ENCODE measurements around the gene PLCB3.
"Not testable (repeated sequence)": the region's sequence is repeated elsewhere in the genome, so short reads cannot be mapped to it uniquely, and the experiment has no call there.

PLCB3 gene

GRCh38 chr11:64238076-64238475 lies 13.3 kb upstream of the PLCB3 start:
- no peak for DNase-seq

- peak; percentile 37 to 52 for DNase-seq
These were observed 12.3 kb upstream of the PLCB3 start for GRCh38 chr11:64238999-64239398.

DNA sequence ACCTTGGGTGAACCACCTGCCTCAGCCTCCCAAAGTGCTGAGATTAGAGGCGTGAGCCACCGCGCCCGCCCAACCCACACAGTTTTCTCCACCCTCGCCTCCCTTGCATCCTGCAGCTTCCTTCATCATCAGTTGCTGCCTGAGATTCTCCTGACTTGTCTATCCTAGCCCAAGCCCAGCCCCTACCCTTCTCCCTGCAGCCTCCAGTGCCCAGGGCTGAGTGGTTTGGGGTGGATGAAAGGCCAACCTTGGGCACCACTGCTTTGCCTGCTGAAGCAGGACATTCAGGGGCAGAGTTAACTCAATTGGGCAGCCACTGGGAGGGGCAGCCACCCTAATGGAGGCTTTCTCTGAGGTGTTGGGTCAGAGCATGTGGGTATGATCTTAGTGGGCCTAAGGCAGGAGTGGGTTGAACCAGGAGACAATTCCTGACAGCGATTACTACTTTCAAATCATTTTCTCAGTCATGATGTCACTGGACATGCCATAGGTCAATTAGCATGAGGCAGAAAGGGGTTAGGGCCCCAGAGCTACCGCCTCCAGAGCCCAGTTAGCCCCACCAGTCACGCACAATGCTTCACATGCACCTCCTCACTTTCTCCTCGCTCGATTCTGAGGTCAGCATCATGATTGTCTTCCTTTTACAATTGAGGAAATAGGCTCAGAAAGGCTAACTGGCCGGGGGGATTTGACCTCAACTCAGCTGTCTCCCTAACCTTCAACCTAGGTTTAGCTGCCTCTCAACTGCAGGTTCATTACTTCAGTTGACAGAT lies 11.5 kb upstream of the PLCB3 start:
- DNase-seq = peak; percentile 68 to 71

- DNase-seq = peak; percentile 85 to 87
These were observed 10.7 kb upstream of the PLCB3 start, which contains the start of gene FKBP2 for GRCh38 chr11:64240435-64241240. Gene FKBP2 (plus strand): TSS chr11:64241095. CDS start chr11:64242388, 1,293 bp downstream.

DNA sequence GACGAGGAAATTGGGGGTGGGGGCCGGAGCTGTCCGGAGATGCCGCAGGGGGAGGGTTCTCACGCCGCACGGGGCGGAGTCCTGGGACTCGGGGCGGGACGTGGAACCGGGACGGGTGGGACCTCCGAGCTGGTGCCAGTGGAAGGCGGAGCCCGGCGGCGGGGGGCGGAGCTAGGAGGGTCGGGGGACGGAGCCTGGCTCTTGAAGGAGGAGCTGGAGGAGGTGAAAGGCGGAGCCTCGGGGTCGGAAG lies 10.2 kb upstream of the PLCB3 start:
- DNase-seq = peak in 1 of 2 experiments; percentile 93

DNA sequence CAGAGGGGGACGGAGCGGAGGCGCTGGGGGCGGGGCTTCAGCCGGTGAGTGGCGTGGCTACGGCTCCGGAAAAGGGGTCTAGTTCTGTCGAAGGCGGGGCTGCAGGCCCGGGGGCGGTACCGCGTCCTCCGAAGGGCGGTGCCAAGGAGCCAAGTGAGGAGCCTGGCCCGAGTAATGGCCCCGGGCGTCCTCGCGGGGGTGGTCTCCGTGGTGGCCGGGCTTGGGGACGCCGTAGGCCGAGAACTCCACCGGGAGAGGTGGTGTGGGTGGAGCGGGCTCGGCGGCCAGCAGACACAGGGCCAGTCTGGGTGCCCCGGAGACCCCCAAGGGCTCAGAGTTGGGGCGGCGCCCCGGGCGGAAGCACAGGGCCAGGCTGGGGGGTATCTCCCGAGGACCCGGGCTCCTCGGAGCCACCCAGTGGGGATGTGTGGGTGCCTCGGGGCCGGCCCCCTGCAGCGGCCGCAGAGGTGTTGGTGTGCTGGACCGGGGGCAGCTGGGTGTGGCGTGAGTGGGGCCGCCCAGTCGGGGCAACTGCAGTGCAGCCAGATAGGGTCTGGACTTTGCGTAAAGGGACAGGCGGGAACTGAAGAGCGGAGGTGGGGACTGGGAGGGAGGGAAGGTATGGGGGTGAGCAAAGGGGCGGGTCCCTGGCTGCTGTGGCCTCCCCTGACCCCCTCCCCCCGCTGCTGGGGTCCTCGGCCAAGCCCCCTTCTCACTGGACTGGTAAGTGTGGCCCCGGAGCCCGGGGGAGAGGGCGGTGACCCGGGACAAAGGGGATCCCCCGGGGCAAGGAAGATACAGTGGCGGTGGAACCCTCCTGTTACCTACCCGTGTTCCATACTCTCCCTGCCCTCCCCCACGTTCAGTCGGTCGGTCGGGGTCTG lies 9.6 kb upstream of the PLCB3 start:
- DNase-seq = peak in 1 of 2 experiments; percentile 96

DNA sequence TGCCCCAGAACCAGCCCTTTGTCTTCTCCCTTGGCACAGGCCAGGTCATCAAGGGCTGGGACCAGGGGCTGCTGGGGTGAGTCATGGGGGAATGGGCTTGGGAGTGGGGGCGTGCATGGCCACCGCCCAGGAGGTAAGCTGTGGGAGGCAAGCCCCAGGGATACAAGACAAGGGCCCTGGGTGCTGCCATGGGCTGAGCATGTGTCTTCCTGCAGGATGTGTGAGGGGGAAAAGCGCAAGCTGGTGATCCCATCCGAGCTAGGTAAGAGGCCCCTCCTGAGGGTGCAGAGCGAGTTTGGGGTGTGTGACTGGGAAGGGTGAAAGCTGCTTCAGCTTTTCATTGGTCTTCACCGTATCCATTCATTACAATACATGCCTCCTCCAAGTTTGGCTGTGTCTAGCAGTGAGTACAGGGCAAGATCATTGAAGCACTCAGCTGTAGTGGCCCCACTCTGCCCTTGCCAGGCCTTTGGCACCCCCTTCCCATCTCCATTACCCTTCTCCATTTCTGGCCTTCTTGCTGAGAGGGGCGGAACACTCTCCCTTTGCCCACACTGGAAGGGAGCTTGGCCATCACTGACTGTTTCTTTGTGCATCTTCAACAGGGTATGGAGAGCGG lies 8.0 kb upstream of the PLCB3 start:
- DNase-seq = no peak

GRCh38 chr11:64244107-64244506 lies 7.2 kb upstream of the PLCB3 start:
- DNase-seq = no peak

DNA sequence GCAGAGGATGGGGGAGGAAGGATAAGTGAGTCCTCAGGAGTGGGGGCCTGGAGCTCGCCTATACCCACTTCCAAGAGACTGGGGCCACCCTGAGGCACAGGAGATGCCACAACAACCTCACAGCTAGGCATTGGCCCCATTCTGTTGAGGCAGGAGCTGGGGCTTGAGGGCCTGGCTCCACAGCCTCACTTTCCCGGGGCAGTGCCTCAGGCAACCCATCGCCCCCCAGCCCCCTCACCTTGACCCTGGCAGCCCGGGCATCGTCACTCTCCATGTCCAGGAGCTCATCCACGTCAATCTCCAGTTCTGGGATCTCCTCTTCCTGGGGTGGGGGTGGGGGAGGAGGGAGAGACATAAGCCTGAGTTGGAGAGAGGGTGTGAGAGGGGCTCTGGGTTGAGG lies 6.4 kb upstream of the PLCB3 start:
- no peak for DNase-seq

DNA sequence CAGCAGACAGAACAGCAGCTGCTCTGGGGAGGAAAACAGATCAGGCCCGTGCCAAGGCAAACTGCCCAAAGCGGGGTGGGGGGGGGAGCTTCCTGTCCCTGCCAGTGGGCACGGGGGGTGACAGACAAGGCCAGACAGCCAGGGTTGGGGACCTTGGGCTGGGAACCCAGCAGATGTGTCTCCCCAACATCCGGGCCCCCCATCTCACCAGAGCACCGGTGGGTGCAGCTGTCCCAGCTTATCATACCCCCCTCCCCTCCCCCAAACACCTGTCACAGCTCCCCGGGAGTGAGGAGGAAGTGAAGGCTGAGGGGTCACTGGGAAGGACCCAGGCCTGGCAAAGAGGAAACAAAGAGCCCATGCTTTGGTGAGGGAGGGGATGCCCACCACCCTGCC lies 5.9 kb upstream of the PLCB3 start:
- peak; percentile 13 to 15 for DNase-seq

DNA sequence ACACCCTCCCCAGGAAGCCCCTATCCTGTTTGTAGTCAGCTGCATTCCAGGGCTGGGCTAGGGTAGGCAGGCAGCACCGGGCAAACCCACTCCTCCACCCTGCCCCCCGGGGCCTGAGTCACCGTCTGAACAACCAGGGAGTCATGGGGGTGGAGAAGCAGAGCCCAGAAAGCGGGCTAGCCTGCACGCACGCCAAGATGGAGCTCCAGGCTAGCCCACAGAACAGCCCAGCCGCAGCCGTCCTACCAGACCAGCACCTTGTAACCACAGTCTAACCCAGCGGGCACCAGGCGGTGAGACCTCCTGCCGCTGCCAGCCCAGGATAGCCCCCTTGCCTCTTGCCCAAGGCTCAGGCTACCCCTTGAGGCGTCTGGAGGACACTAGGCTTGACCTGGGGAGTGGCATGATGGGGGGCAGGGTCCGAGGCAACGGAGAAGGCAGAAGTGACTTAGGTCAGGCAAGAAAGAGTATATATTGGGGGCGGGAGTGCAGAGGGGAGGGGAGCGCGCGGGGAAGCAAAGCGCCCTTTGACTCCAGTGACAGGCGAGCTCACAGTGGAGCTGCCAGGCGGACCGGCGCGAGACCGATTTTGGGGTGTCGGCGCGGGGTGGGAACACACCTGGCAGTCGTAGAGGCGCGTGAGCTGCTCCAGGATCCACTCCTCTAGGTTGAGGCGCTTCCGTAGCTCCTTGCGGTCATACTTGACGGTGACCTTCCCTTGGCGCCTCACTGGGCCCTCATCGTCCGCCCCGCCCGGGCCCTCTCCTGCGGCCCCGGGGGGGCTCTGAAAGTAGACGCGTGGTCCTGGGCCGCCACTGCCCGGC lies 5.3 kb upstream of the PLCB3 start:
- DNase-seq = peak in 1 of 2 experiments; percentile 30

GRCh38 chr11:64246621-64246870 lies 4.8 kb upstream of the PLCB3 start:
- DNase-seq = not testable (repeated sequence)

DNA sequence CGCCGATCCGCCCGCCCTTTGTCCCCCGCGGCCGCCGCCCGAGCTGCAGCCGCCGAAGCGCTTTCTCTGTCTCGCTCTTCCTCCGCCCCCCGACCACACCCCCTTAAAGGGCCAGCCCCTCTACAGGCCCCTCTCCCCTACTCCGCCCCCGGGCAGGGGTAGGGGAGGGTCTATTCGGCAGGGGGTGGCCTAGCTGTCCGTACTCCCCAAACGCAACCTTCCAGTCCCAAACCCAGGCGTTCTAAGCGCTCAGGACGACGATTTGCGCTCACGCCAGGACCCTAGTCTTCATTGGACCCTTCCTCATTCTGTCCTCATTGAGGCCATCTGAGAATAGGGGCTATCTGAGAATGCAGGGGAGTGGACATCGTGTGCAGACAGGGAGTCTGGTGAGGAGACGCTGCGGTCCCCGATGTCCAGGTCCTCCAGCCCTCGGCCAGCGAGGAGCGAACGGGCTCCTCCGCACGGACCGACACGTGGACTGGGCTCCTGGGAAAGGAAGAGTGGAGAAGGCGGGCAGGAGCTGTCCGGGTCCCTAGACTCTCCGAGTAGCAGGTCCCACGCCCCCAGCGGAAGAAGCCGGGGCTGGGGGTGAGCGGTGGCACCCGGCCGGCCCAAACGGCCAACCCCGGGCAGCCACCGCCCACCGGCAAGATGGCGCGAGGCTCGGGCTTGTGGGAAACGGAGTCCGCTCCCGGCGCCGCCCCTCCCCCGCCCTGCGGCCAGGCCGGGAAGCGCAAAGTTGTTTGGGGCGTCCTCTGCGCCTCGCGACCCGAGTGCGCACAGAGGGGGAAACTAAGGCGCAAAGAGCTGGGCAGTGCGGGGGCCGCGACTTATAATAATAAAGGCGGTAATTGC lies 4.2 kb upstream of the PLCB3 start, which contains the start of gene PPP1R14B:
PPP1R14B (minus strand) TSS at position 73 of the 858 bp plus-strand sequence. CDS start 270 bp downstream, outside the sequence.
- DNase-seq = peak; percentile 64 to 66

DNA sequence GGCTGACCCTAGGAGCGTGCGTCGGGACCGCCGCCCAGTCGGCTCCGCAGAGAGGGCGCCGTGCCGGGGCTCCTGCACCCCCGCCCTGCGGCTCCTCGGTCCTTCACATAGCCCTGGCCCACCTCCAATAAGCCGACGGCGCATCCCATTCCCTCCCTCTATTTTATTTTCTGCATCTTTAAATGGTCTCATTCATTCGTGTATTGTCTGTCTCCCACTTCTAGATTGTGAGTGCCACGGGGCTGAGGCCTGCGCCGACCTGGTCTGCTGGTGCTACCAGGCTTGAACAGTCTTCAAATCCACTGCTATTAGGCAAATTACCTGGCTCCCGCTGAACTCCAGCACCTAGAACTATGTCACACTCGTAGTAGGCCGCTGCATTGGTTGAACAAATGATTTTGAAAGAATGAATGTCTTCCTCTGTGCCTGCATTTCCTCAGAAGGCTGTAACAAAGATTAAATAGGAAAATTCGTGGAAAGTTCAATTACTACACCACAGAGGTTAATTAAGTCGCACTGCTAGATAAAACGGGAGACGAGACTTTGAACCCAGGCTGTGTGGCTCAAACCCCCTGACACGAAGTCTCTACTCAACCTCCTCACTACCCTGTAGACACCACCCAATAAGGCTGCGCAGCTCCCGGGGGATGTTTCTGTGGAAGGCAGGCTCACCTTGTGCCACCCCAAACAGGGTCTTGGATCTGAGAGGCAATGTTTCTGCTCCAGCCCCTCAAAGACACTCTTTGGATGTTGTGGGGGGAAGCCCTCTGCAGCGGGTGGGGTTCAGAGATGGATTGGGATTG lies 3.4 kb upstream of the PLCB3 start:
- no peak for DNase-seq

DNA sequence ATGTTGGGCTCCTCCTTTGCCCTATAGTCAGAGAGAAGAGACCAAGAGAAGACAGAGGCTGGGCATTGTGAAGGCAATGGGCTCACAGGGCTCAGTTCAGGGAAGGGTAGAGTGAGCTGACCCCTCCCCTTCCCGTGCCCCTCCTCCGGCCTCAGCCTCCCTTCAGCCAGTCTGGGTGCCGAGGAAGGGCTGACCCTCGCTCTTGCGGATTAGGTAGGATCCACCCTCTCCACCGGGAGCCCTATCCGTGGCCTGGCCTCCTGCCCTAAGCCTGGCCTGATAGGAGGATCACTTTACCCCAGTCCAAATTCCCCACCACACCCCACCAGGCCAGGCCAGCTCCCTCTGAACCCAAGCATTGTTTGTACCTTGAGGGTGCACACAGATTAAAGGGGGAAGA lies 2.8 kb upstream of the PLCB3 start:
- DNase-seq = no peak

- no peak for DNase-seq
These were observed 2.3 kb upstream of the PLCB3 start for GRCh38 chr11:64249038-64249437.

- DNase-seq = no peak
These were observed 1.5 kb upstream of the PLCB3 start for GRCh38 chr11:64249563-64250414.

- DNase-seq = no peak
These were observed 815 bp upstream of the PLCB3 start for GRCh38 chr11:64250415-64251015.

DNA sequence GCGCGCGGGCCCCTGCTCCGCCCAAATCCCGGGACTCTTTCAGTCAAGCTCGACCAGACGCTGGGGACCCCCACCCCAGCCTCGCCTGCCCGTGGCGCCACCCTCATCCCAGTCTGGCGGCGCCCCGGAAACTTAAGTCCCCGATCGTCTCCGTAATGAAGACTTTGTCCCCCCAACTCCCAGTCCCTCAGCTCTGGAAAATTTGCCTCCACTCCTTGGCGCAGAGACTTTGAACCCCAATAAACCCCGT lies 348 bp downstream of the PLCB3 start:
- DNase-seq = no peak

Data from AML-193 (cell line).